GM12878 (cell line): Measurements from ENCODE around the gene SWT1.
"Not testable (repeated sequence)": the region's sequence is repeated elsewhere in the genome, so short reads cannot be mapped to it uniquely, and the experiment has no call there.

ENCODE experiments used
- BRCA1 ChIP-seq: IDR thresholded peaks from 2 replicates; pipeline ENCODE4 v1.6.1; 2011; ENCODE audit warnings: low read depth, low read length, improper control_type of control experiment
- CTCF ChIP-seq, 3 experiments: IDR thresholded peaks in 2 of 3; conservative IDR thresholded peaks in 1 of 3; 2 replicates each; pipeline ENCODE4 v1.5.1; 2011; ENCODE audit warnings: low read depth in 3 of 3, low read length in 3 of 3, mild to moderate bottlenecking in 3 of 3, control low read depth in 2 of 3, moderate library complexity in 2 of 3, inconsistent platforms in 1 of 3, mixed read lengths in 1 of 3; ENCODE audit not compliant: control insufficient read depth in 2 of 3, insufficient read depth in 1 of 3; ENCODE audit errors: extremely low read depth in 1 of 3
- MXI1 ChIP-seq: fragments of 150-350 bp; IDR thresholded peaks from 2 replicates; pipeline ENCODE4 v1.6.1; 2011; ENCODE audit warnings: low read depth, mild to moderate bottlenecking, inconsistent platforms, low read length, improper control_type of control experiment

- TF ChIP-seq CTCF (IDR thresholded peaks at IDR 0.05 in 2 of 3, conservative IDR thresholded peaks at IDR 0.05 in 1 of 3; ENCODE audit: control insufficient read depth in 2 of 3, extremely low read depth in 1 of 3, insufficient read depth in 1 of 3, low read depth in 3 of 3, low read length in 3 of 3); MXI1; BRCA1: not testable (repeated sequence)
Measured at GRCh38 chr1:185237176-185237575, 80.2 kb downstream of the SWT1 start.
